ENCODE data around the gene MSH2. TPM values are rescaled to one million over a fixed set of nuclear protein-coding genes. Genes with fewer than 3 reads are reported as not detected.

The MSH2 gene
- total RNA-seq, 1 donor from 2014 or later = 63.3 TPM

DNA sequence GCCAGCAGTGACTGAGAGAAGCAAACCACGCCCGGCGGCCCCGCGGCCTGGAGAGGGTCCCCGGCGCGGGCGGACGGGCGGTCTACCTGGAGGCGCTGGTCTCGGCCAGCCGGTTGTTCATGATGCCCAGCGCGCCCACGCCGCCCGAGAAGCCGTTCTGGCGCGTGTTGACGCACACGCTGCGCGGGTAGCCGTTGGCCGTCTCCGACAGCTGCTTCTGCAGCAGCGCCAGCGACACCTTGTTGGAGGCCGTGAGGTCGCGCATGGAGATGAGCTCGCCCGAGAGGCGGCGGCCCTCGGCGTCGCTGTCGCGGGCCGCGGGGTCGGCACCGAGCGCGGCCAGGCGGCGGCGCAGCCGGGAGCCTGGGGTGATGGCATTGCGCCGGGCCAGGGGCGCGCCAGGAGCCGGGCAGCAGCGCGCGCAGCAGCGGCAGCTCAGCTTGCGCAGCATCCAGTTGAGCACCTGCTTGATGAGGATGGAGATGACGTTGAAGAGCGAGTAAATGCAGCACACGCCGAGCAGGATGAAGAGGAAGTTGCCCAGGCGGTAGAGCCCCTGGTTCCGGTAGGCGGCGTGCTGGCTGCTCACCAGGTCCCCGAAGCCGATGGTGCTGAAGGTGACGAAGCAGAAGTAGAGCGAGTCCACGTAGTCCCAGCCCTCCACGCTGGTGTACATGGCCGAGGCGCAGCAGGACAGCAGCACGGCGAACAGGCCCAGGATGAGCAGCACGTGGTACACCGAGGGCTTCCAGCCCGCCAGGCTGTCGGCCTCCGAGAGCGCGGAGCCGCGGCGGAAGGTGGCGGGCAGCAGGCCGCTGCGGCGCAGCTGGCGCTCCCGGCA lies 118.1 kb downstream of the MSH2 start:
- H3K4me3 Mint-ChIP-seq (ENCODE audit: low read depth) = no peak overlapping the region
- H3K4me1 Mint-ChIP-seq (ENCODE audit: low read depth) = peaks cover 3% of the 10 kb centered on the region

DNA sequence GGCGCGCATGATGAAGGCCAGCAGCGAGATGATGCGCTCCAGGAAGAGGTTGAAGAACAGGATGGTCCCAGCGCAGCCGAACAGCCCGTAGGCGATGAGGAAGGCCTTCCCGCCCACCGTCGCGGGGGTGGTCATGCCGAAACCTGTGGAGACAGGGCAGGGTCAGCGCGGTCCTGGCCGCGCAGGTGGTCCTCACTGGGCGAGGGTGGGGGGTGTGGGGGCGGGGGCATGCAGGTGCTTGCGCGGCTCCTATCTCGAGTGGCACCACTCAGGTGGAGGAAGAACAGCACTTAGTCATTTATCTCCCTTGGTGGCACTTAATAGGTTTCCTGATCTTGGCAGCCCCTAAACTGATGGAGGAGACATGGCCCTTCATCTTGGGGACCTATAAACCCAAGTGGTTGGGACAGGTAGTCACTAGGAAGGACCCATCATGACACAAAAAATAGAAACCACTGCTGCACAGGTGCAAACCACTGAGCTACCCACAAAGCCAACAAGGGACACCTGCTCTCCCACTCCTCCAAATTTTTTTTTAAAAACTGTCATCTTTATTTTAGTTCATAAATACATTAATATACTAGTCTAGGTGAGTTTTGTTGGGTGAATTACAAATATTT lies 118.8 kb downstream of the MSH2 start:
- DNase-seq (ENCODE audit: low spot score, unreplicated experiment) = no peak
- H3K4me1 Mint-ChIP-seq (ENCODE audit: low read depth) = no peaks in the 10 kb centered on the region
- no peaks in the 10 kb centered on the region for H3K36me3 Mint-ChIP-seq (ENCODE audit: insufficient read depth)
- no peaks in the 10 kb centered on the region for H3K27me3 Mint-ChIP-seq
- no peak overlapping the region for H3K4me3 Mint-ChIP-seq (ENCODE audit: low read depth)
- H3K9me3 Mint-ChIP-seq (ENCODE audit: low read depth) = no peaks in the 10 kb centered on the region
- TF ChIP-seq, protein P1, sequence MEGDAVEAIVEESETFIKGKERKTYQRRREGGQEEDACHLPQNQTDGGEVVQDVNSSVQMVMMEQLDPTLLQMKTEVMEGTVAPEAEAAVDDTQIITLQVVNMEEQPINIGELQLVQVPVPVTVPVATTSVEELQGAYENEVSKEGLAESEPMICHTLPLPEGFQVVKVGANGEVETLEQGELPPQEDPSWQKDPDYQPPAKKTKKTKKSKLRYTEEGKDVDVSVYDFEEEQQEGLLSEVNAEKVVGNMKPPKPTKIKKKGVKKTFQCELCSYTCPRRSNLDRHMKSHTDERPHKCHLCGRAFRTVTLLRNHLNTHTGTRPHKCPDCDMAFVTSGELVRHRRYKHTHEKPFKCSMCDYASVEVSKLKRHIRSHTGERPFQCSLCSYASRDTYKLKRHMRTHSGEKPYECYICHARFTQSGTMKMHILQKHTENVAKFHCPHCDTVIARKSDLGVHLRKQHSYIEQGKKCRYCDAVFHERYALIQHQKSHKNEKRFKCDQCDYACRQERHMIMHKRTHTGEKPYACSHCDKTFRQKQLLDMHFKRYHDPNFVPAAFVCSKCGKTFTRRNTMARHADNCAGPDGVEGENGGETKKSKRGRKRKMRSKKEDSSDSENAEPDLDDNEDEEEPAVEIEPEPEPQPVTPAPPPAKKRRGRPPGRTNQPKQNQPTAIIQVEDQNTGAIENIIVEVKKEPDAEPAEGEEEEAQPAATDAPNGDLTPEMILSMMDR (IDR thresholded peaks at IDR 0.05; ENCODE audit: unreplicated experiment) = no peak
- H3K27ac Mint-ChIP-seq = no peak overlapping the region

More for the DNA sequence above, 118.1 kb downstream of the MSH2 start:
- DNase-seq (ENCODE audit: low spot score, unreplicated experiment) = no peak
- no peaks in the 10 kb centered on the region for H3K9me3 Mint-ChIP-seq (ENCODE audit: low read depth)
- H3K36me3 Mint-ChIP-seq (ENCODE audit: insufficient read depth) = no peaks in the 10 kb centered on the region
- no peak overlapping the region for H3K27ac Mint-ChIP-seq
- TF ChIP-seq, protein P1 (IDR thresholded peaks at IDR 0.05; ENCODE audit: unreplicated experiment) = no peak
- no peaks in the 10 kb centered on the region for H3K27me3 Mint-ChIP-seq

DNA sequence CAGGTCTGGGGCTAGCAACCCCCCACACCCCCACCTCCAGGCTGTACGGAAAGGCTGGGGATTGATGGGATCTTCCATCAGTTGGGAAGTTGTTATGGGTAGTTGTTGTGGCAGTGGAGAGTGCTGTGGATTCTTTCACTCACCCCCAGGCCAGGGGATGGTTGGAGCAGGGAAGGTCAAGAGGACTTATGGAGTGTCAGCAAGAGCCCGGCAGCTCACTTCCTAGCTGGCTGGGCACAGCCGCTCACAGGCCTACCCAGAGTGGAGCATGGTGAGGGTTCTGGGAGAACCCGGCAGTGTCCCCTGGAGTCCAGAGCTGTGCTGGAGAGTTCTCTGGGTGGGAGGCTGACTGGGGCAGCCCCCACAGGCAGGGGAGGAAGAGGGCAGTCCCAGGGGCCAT lies 122.2 kb downstream of the MSH2 start:
- Mint-ChIP-seq H3K4me3 (ENCODE audit: low read depth) (no peak overlapping the region), H3K36me3 (ENCODE audit: insufficient read depth) (no peaks in the 10 kb centered on the region), H3K27ac (no peak overlapping the region), H3K9me3 (ENCODE audit: low read depth) (no peaks in the 10 kb centered on the region), H3K27me3 (no peaks in the 10 kb centered on the region), H3K4me1 (ENCODE audit: low read depth) (no peaks in the 10 kb centered on the region)
- TF ChIP-seq, protein P1 (IDR thresholded peaks at IDR 0.05; ENCODE audit: unreplicated experiment) = no peak
- DNase-seq (ENCODE audit: low spot score, unreplicated experiment) = no peak

DNA sequence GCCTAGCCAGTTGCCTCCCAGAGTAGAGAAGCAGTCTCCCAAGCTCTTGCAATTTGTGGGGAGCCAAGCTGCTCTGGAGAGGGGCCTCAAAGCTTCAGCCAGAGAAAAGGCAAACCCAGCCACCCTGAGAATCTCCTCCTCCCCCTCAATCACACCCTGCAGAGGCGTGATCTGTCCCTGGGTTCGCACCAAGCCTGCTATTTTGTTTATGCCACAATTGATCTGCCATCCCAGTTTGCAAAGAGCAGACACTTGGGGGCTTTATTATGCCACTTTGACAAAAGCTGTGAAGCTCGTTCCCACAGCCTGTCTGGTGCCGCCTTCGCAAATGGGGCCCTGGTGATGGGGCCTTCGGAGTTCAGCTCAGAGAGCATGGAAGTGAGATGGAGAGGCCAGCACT lies 125.5 kb downstream of the MSH2 start:
- DNase-seq (ENCODE audit: low spot score, unreplicated experiment) = no peak
- TF ChIP-seq, protein P1 (IDR thresholded peaks at IDR 0.05; ENCODE audit: unreplicated experiment) = no peak
- Mint-ChIP-seq H3K36me3 (ENCODE audit: insufficient read depth) (no peaks in the 10 kb centered on the region), H3K4me1 (ENCODE audit: low read depth) (no peaks in the 10 kb centered on the region), H3K4me3 (ENCODE audit: low read depth) (no peak overlapping the region), H3K27ac (no peak overlapping the region), H3K9me3 (ENCODE audit: low read depth) (no peaks in the 10 kb centered on the region), H3K27me3 (no peaks in the 10 kb centered on the region)

DNA sequence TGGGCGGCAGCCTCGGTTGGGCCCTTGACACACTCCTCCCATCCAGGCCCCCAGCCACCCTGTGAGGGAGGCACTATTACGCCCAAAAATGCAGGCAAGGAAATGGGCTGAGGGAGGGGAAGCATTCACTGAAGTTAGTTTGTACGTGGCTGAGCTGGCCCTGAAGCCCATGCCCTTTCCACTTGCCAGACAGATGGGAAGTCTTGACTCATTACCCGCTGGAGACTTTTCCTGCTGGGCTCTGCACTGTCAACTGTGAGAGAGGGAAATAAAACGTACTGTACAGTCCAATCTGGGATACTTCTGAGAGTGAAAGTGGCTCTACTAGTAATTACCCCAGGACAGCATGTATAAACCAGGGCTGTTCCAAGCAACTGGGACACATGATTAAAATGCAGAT lies 125.9 kb downstream of the MSH2 start:
- no peaks in the 10 kb centered on the region for H3K4me1 Mint-ChIP-seq (ENCODE audit: low read depth)
- H3K27me3 Mint-ChIP-seq = no peaks in the 10 kb centered on the region
- no peaks in the 10 kb centered on the region for H3K36me3 Mint-ChIP-seq (ENCODE audit: insufficient read depth)
- TF ChIP-seq, protein P1 (IDR thresholded peaks at IDR 0.05; ENCODE audit: unreplicated experiment) = no peak
- no peaks in the 10 kb centered on the region for H3K9me3 Mint-ChIP-seq (ENCODE audit: low read depth)
- H3K27ac Mint-ChIP-seq = no peak overlapping the region
- DNase-seq (ENCODE audit: low spot score, unreplicated experiment) = no peak
- H3K4me3 Mint-ChIP-seq (ENCODE audit: low read depth) = no peak overlapping the region
